ENCODE data around the gene FOXS1. TPM values are rescaled to one million over a fixed set of nuclear protein-coding genes. Genes with fewer than 3 reads are reported as not detected.
A peak's percentile ranks its signal among the peaks of the same experiment; 100 is the strongest.

FOXS1 gene
- total RNA-seq, 2 experiments from 2014 or later: not detected

DNA sequence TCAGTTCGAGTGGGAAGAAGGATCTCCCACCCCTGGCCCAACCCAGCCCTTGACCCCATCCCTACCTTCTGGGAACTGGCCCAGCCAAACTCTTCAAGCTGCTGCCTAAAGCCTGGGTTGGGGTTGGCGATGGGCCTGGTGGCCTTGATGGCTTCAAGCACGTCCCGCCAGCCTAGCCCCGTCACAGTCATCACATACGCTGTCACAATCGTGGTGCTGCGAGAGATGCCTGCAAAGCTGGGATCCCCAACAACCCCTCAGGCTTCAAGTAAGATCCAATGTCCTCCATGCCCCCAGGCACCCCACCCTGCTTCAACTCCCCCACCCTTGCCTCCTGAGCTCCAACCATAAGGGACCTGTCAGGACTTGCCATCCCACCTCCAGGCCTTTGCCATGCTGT is 17.1 kb upstream of the FOXS1 start:
- BruUV-seq (replicated peaks): no TSS peak
- TF ChIP-seq, protein P1, sequence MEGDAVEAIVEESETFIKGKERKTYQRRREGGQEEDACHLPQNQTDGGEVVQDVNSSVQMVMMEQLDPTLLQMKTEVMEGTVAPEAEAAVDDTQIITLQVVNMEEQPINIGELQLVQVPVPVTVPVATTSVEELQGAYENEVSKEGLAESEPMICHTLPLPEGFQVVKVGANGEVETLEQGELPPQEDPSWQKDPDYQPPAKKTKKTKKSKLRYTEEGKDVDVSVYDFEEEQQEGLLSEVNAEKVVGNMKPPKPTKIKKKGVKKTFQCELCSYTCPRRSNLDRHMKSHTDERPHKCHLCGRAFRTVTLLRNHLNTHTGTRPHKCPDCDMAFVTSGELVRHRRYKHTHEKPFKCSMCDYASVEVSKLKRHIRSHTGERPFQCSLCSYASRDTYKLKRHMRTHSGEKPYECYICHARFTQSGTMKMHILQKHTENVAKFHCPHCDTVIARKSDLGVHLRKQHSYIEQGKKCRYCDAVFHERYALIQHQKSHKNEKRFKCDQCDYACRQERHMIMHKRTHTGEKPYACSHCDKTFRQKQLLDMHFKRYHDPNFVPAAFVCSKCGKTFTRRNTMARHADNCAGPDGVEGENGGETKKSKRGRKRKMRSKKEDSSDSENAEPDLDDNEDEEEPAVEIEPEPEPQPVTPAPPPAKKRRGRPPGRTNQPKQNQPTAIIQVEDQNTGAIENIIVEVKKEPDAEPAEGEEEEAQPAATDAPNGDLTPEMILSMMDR (conservative IDR thresholded peaks at IDR 0.05; ENCODE audit: low read length): no peak
- no peak for TF ChIP-seq EZH2phosphoT487 (IDR thresholded peaks at IDR 0.05; ENCODE audit: borderline replicate concordance, low read depth, low read length)
- no peaks in the 10 kb centered on the region for H3K9me2 ChIP-seq (ENCODE audit: insufficient read depth, low read length)
- no peaks in the 10 kb centered on the region for H3K79me2 ChIP-seq (ENCODE audit: insufficient read depth, low read depth, low read length)
- H3K9me3 ChIP-seq (ENCODE audit: low read length): no peaks in the 10 kb centered on the region
- H3K4me1 ChIP-seq (ENCODE audit: insufficient read depth, low read length, poor library complexity, severe bottlenecking): peaks cover 22% of the 10 kb centered on the region
- H3K4me3 ChIP-seq (ENCODE audit: low read depth, low read length, poor library complexity, severe bottlenecking): no peak overlapping the region
- intact Hi-C loops (cut with micrococcal nuclease; ENCODE audit: unreplicated experiment): no loop called here
- no peak overlapping the region for H3K27ac ChIP-seq (ENCODE audit: low read depth, low read length, poor library complexity, severe bottlenecking)
- no peak for DNase-seq (ENCODE audit: low spot score)
- POLR2A ChIA-PET: no interaction called here
- no peak overlapping the region for H3K4me2 ChIP-seq (ENCODE audit: low read length)
- CTCF ChIA-PET (ENCODE audit: unreplicated experiment): no interaction called here
- H3K36me3 ChIP-seq (ENCODE audit: insufficient read depth, low read length): no peaks in the 10 kb centered on the region
- H2AFZ ChIP-seq (ENCODE audit: low read length): no peak overlapping the region
- H4K20me1 ChIP-seq (ENCODE audit: insufficient read depth, low read length): no peaks in the 10 kb centered on the region

DNA sequence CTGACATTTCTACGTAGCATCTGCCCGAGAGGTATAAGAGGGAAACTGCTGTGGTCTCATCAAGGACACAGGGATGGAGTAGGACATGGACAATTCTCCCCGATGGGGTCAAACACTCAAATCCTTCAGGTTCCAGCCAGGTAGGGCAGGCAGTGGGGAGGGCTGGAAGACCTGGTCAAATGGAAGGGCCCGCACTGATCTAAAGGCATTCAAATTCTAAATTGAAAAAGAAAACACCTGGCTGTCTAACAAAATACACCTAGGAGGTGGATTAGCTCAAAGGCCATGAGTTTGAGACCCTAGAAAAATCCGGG is 16.7 kb upstream of the FOXS1 start:
- ChIA-PET CTCF (ENCODE audit: unreplicated experiment) (no interaction called here), POLR2A (interaction anchor here (1.1 kb wide), 1 partner anchor 18 kb away, joined by 3 read pairs; no protein-coding TSS in a partner anchor)
- H3K4me3 ChIP-seq (ENCODE audit: low read depth, low read length, poor library complexity, severe bottlenecking): peak overlapping the region; percentile 70
- no peak overlapping the region for H2AFZ ChIP-seq (ENCODE audit: low read length)
- no peaks in the 10 kb centered on the region for H3K36me3 ChIP-seq (ENCODE audit: insufficient read depth, low read length)
- TF ChIP-seq EZH2phosphoT487 (IDR thresholded peaks at IDR 0.05; ENCODE audit: borderline replicate concordance, low read depth, low read length): no peak
- TF ChIP-seq, protein P1 (conservative IDR thresholded peaks at IDR 0.05; ENCODE audit: low read length): no peak
- peaks cover 22% of the 10 kb centered on the region for H3K4me1 ChIP-seq (ENCODE audit: insufficient read depth, low read length, poor library complexity, severe bottlenecking)
- H3K4me2 ChIP-seq (ENCODE audit: low read length): peak overlapping the region; percentile 81
- H3K9me3 ChIP-seq (ENCODE audit: low read length): no peaks in the 10 kb centered on the region
- no peaks in the 10 kb centered on the region for H3K79me2 ChIP-seq (ENCODE audit: insufficient read depth, low read depth, low read length)
- intact Hi-C loops (cut with micrococcal nuclease; ENCODE audit: unreplicated experiment): no loop called here
- BruUV-seq (replicated peaks): no TSS peak
- H4K20me1 ChIP-seq (ENCODE audit: insufficient read depth, low read length): no peaks in the 10 kb centered on the region
- no peak overlapping the region for H3K27ac ChIP-seq (ENCODE audit: low read depth, low read length, poor library complexity, severe bottlenecking)
- H3K9me2 ChIP-seq (ENCODE audit: insufficient read depth, low read length): no peaks in the 10 kb centered on the region
- DNase-seq (ENCODE audit: low spot score): no peak

DNA sequence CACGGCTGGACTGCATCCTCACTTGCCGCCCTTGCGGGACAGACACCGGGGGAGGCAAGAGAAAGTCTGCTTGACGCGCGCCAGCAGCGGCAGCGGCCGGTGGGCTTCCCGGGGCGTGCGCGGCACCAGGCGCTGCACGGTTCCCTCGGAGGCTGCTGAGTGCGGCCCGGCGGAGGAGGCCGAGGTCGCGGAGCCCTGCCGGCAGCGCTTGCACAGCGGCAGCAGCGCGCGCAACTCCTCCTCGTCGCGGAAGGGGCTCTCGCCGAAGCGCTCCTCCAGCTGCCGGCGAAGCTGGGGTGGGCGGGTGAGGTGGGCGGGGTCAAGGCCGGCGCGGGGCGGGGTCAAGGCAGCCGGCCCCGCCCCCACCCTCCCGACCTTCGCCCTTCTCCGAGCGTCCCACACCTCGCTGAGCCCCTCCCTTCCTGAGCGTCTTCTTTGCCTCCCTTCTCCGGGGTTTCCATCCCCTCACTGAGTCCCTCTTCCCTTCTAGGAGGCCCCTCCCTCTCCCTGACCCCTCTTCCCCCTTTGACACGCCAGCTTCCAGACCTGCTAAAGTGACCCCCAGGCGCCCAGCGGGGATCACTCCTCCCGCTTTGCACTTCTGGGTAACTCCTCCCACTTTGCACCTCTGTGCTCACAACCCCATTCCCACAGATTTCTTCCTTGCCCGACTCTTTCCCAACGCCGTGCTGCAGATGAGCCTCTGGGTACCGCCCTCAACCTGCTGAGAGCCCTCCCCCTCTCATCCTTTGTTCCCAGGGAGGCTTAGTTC is 16.2 kb upstream of the FOXS1 start:
- no peaks in the 10 kb centered on the region for H3K9me3 ChIP-seq (ENCODE audit: low read length)
- BruUV-seq (replicated peaks): no TSS peak
- H3K4me1 ChIP-seq (ENCODE audit: insufficient read depth, low read length, poor library complexity, severe bottlenecking): peaks cover 22% of the 10 kb centered on the region
- no peak overlapping the region for H3K27ac ChIP-seq (ENCODE audit: low read depth, low read length, poor library complexity, severe bottlenecking)
- H3K4me2 ChIP-seq (ENCODE audit: low read length): peak overlapping the region; percentile 81
- no peaks in the 10 kb centered on the region for H3K36me3 ChIP-seq (ENCODE audit: insufficient read depth, low read length)
- DNase-seq (ENCODE audit: low spot score): peak; percentile 91
- H3K79me2 ChIP-seq (ENCODE audit: insufficient read depth, low read depth, low read length): no peaks in the 10 kb centered on the region
- H3K4me3 ChIP-seq (ENCODE audit: low read depth, low read length, poor library complexity, severe bottlenecking): peak overlapping the region; percentile 70
- no peak for TF ChIP-seq EZH2phosphoT487 (IDR thresholded peaks at IDR 0.05; ENCODE audit: borderline replicate concordance, low read depth, low read length)
- TF ChIP-seq, protein P1 (conservative IDR thresholded peaks at IDR 0.05; ENCODE audit: low read length): no peak
- ChIA-PET CTCF (ENCODE audit: unreplicated experiment) (no interaction called here), POLR2A (interaction anchor here (1.1 kb wide), 1 partner anchor 18 kb away, joined by 3 read pairs; no protein-coding TSS in a partner anchor)
- no peaks in the 10 kb centered on the region for H3K9me2 ChIP-seq (ENCODE audit: insufficient read depth, low read length)
- H4K20me1 ChIP-seq (ENCODE audit: insufficient read depth, low read length): no peaks in the 10 kb centered on the region
- intact Hi-C loops (cut with micrococcal nuclease; ENCODE audit: unreplicated experiment): no loop called here
- peak overlapping the region; percentile 72 for H2AFZ ChIP-seq (ENCODE audit: low read length)
